ENCODE data around the gene HP1BP3.
A peak's percentile ranks its signal among the peaks of the same experiment; 100 is the strongest.
"Not testable (repeated sequence)": the region's sequence is repeated elsewhere in the genome, so short reads cannot be mapped to it uniquely, and the experiment has no call there.

HP1BP3 gene

DNA sequence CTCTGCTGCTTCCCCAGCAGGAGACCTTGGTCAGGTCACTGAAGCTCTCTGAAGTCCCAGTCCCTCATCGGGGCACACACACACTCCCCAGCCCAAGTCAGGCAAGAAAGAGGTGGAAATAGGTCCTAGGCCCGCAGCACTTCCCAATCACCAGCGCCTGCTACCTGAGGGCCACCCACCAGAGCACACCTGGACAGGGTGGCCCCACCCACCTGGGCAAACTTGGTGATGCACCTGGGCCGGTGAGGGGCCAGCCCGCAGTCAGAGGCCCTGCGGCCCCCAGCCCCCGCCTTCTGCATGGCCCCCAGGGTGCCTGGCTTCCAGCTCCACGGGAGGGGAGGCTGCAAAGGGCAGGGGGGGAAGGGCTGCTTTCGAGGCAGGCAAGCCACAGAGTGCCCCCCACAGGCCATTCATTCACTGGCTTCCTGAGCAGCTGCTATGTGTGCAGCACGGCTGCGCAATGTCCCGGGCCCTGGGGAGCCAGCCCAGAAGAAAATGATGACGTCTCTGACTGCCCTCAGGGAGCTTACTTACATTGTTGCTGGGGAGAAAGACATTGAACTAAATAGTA lies 59.3 kb downstream of the HP1BP3 start:
- DNase-seq (ENCODE audit: low read depth), result no peak

DNA sequence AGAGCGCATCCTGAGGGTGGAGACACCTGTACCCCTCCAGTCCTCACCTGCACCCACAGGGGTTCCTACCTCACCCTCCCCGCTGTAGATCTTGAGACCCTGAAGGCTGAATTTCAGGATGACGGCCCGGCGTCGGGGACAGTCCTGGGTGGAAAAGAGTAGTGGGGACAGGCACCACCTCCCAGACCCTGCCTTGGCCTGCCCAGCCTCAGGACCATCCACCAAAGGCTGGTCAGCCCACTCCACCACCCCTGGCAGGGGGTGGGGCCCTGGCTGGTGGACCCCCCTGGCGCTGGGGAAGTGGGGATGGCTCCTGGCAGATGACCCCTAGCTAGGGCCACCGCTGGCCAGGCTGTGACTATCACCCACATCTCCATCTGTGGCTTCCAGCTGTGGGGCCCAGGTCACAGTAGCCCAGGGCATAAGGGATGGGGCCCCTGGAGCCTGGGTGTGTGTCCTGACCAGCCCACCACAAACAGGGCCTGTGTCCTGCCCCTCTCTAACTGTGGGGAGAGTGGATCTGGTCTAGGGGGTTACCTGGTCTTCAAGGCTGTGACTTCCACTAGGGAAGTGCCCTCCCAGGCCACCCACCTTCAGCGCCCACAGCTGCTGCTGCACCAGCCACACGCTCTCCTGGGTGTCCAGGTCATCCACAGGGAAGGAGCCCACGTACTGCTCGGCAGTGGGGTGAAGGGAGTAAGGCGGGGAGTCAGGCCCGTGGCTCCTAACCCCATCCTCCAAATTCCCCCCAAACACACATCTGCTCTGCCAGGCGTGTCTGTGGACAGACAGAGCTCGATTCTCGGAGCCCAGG lies 60.0 kb downstream of the HP1BP3 start:
- no peak for DNase-seq (ENCODE audit: low read depth)

DNA sequence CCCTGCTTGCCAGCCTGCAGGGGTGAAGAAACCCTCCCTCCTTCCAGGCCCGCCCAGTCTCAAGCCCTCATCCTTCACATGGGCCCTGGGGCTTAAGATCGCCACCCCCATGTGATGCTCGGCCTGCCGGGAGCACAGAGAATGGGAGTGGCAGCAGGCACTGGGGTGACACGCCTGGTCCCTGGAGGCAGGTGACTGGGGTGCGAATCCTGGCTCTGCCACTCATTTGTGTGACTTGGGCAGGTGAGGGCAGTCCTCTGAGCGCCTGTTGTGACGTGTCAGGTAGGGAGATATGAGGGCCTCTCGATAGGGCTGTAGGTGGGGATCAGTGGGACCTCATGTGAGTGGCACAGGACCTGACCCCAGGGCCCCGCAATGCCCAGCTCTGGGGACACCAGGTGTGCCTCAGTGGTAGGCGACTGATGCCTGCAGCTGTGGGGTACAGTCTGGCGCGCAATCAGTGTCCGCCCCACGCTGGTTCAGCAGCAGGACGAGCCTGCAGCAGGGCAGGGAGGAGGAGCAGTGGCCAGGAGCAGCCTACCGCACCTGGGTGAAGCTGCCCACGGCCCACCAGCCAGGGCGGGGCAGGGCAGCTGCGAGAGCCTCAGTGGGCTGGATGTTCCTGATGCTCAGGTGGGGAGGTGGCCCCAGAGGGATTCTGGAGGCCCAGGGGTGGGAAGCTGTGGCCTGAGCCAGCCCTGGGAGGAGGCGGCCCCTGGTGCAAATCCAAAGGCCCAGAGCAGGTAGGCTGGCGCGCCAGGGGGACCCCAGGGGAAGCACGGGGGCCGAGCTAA lies 60.8 kb downstream of the HP1BP3 start:
- DNase-seq (ENCODE audit: low read depth), result no peak

DNA sequence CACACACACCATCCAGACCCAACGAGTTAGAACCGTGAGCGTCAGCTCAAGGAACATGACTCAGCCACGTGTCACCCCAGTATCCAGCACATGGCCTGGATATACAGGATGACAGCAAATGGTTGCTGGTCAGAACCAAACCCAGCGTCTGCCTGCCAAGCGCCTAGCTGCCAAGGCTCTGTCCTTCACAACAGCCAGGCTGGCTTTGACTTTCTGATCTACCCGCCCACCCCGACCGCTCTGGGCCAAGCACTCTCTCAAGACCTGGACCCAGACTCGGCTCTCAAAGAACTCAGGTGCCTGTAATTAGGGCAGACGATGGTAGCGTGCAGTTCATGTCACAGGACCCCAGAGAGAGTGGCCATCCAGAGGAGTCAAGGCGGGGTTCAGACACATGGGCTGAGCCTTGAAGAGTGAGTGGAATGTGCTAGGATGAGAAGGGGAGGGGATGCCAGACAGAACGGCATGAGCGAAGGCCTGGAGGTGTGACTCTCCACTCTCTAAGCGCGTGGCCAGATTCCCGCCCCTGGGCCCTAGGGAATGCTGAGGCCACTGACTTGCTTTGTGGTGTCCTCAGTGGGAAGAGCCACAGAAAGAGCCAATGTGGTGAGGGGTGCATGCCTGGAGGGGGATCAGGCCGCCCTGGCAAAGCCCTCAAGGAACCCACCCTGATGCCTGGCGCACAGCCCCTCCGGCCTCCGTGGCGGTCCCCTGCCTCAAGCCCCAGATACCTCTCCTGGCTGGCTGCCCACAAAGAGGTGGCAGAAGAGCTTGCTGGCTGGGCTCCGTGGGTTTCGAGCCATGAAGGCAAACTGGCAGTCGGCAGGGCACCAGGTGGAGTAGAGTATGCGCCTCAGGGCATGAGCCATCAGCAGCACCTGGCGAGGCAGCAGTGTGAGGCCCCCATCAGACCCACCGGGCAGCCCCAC lies 61.7 kb downstream of the HP1BP3 start:
- no peak for DNase-seq (ENCODE audit: low read depth)

DNA sequence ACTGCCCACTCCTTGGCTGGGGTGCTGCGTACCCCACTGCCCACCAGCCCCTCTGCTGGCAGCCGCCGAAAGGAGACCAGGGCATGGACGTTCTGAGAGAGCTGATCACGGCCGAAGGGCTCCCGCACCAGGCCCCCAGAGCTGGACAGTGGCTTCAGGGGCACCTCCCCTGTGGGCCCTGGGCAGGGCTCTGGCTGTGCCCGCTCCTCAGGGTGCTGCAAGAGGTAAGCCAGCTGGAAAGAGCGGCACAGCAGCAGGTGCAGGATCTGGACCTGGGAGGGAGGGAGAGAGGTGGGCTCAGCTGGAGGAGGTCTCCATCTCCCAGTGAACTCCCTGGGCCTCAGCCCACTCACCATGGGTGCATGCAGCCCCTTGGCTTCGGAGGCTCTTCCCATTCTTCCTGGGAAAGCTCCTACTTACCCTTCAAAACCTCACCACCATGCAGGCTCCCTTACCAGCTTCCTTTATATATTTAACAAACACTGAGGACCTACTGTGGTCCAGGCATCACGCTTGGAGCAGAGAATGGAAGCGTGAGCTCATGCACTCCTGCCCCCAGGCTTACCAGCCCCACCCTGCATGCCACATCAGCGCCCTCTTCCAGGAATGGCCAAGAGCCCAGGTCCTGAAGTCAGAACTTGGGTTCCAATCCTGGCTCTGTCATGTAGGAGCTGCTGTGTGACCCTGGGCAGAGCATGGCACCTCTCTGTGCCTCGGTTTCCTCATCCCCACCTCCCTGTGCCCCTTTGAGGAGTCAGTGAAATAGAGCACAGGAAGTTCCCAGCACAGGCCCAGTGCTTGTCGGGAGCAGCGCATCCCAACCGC lies 62.5 kb downstream of the HP1BP3 start:
- no peak for DNase-seq (ENCODE audit: low read depth)

DNA sequence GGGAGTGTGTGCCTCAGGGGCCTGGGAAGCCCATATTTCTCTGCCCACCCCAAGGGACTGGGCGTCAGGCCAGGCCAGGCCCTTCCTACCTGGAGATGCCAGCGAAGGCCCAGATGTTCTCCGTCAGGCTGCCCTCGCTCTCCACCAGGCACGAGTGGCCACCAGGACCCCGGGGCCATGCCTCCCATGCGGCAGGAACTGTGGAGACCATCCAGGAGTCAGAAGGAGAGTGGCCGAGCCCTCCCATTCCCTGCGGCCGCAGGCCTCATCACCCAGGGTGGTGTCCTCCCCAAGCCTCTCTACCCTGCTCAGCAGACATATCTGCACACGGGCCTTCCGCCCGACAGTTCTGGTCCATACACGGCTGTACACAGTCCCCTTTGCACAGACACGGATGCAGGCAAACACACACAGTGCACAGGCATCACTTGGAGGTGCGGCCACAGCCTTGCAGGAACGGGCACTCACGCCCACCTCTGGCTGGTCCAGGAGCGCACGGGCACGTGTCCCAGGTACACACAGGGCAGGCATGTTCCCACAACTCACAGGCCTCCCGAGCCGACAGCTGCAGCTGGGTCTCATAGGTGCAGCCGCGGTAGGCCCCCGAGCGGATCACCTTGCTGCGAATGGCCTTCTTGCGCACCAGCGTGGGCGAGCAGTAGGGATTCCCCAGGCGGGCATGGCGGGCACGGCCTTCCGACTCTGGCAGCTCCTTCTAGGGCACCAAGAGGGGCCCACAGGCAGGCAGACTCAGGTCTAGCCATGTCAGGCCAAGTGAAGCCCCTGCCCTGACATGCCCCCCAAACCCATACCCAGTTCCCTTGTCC lies 63.4 kb downstream of the HP1BP3 start:
- DNase-seq (ENCODE audit: low read depth), result no peak

DNA sequence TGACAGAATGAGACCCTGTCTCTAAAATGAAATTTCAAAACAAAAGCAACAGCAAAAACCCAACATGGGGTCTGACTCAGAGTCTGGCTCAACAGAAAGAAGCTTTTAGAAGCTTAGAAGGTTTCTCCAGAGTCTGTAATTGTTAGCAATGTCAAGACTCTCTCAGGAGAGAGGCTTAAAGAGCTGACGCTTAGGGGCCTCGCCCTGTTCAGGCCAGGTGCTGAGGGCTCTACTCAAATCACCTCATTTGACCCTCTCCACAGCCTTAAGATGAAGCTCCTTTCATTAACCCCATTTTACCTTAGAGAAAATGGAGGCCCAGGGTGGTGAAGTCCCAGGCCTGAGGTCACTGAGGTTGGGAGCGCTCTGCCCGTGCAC lies 64.0 kb downstream of the HP1BP3 start:
- DNase-seq (ENCODE audit: low read depth), result no peak

DNA sequence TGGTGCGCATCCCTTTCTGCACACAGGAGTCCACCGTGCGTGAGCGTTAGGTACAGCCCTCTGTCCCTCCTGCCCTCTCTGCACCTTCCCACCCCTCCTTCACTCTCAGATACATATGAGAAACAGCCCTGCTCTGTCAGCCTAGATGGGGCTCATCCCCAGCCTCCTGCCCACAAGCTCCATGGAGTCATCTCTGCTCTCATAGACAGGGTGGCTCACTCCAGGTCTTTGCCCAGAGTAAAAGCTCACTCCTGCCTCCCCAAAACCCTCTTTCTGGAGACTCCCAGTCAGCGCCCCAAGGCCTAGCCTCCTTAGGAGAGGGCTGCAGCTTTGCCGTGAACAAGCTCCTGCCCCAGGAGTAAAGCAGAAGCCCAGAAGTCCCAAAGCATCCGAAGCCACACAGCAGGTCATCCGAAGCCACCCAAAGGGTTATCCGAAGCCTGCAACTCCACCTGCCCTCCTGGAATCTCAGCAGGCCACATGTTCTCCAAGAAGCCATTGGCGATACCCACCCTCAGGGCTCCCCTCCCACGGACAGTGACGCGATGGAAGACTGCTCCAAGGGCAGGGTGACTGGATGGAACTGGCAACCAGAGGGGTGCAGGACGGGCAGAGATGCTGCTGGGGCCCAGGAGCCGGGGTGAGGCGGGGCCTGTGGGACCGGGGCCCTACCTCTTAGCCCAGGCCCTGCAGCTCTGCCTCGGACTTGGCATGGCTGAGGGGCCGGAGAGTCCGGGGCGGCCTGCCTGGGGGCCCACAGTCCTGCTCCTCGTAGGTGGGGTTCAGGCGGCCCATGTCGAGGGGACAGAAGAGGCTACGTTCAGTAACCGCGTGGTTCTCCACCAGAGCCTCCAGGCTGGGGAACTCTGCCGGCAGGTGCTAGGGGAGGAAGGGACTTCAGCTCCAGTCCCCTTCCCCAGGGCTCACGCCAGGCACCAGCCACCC lies 65.7 kb downstream of the HP1BP3 start:
- no peak for DNase-seq (ENCODE audit: low read depth)

DNA sequence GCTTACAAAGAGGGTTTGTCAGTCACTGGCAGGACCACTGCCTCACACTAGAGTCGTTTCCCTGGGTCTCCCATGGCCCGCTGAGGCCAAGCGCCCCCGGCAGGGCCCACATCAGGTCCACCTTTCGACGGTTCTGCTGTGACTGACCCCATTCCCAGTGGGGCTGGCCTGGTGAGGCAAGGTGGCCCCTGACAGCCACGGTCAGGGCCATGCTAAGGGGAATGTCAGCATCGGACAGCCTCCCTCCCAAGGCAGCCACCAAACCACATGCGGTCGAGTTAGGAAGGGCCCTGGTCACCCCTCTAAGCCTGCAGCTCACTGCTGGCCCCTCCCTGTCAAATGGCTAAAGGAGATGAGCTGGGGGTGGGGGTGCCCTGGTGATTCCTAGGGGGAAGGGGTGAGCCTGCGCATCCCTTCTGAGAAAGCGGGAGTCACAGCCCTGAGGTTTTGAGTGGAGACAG lies 66.4 kb downstream of the HP1BP3 start:
- DNase-seq (ENCODE audit: low read depth), result no peak

DNA sequence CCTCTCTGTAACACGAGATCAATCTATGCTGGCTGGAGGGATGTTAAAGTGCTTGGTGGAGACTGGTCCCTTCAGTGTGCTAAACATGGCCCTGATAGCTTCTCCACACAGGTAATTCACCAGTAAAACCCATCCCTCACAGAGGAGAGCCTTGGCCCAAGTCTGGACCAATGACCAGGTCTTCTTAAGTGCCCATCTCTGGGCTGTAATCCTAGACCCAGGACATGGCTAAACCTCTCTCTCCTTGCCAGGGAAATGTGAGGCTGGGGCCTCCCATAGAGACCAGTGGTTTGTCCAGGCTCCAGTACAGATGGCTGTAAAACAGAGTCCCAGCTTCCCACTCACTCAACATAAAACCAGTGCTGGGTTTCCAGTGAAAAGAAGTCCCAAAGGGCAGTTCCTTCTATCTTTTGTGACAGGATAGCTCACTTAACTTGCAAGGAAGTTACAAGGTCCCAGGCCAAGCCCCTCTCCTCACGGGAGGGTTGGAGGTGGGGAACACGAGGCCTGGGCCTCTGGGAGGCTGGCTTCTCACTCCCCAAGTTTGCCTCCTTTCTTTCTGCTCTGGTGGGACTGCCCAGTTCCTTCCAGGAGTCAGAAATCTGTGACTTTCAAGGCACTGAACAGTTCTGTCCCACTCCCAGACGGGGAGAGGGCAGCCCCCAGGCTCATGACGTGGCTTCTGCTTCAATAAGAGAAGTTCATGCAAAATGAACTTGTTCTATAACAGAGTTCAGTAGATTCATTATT lies 67.1 kb downstream of the HP1BP3 start:
- no peak for DNase-seq (ENCODE audit: low read depth)

DNA sequence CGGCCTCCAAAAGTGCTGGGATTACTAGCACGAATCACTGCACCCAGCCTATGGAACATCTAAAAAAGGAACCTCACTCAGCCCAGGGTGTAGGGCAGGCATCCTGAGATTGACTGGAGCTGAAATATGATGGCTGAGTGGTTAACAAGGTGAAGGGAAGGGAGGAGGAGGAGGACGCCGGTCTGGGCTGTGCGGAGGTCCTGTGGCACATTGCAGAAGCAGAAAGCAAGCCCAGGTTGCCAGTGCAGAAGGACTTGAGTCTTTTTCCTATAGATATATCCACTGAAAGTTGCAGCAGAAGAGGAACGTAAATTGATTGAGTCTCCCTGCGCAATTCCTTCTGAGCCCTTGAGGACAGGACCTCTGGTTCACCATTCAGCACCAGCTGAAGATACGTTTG lies 67.8 kb downstream of the HP1BP3 start:
- DNase-seq (ENCODE audit: low read depth), result no peak

DNA sequence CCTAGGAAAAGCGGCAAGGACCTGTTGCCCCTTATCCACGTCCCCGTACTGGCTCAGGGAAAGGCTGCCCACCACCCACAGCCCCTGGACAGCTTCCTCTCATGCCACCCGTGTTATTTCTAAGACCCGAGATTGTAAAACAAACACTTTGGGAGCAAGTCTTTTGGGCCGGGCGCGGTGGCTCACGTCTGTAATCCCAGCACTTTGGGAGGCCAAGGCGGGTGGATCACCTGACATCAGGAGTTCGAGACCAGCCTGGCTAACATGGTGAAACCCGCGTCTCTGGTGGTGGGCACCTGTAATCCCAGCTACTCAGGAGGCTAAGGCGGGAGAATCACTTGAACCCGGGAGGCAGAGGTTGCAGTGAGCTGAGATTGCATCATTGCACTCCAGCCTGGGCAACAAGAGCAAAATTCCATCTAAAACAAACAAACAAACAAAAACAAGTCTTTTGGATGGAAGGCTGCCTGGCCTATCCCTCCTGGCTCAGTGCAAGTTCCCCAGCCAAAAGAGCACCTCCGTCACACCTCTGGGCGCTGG lies 68.7 kb downstream of the HP1BP3 start:
- DNase-seq (ENCODE audit: low read depth), result not testable (repeated sequence)

DNA sequence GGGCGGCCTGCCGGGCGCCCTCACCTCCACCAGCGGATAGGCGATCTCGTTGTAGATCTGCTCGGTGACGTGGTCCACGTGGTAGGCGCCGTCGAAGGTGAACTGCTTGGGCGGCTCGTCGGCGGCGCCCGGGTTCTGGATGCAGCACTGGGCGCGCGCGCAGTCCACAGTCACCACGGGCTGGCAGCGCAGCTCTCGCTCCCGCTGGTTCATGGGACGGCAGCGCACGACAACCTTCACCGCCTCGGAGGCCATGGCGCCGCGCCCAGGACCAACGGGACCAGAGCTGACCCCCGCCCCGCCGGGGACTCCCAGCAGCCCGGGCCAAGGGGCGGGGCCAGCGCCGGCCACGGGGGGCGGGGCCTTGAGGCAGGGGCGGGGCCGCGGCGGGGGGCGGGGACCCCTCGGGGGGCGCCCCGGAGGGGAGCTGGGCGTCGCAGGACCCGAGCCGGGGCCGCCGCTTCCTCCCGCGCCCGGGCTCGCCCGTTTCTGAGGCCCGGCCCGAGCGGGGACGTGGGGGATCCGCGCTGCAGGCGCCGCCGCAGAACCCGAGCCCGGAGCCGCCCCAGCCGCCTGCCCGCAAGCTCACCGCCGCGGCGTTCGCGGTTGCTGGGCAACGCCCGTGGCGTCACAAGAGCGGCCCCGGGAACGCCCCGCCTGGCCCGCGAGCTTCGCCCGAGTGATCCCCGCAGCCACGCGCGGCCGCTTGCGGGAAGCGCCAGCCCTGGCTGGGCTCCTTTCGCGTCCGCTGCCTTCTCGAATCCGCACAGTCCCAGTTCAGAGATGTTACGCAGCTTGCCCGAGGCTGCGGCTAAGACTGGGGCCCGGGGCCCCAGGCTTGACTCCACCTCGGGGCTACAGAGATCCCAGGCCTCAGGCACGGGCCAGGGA lies 69.4 kb downstream of the HP1BP3 start, which contains the start of gene KIF17:
KIF17 (minus strand) TSS at position 556 of the 891 bp plus-strand sequence; CDS start at position 255, 301 bp downstream.
- peak; percentile 50 for DNase-seq (ENCODE audit: low read depth)

DNA sequence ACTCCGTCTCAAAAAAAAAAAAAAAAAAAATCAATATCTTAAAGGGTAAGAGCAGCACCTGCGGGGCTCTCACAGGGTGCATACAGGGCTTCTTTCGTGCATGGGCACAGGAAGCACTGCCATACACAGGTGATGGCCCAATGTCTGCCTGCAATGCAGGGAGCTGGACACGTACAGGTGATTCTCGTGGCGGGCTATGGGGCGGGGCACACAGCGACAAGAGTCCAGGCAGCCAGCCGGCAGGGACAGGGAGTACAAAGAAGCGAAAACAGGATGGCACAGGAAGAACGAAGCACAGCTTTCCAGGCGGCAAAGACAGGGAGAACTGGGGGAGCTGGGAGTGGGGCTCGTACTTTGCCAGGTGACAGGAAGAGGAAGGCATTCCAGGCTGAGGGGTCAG lies 70.9 kb downstream of the HP1BP3 start:
- DNase-seq (ENCODE audit: low read depth), result no peak

DNA sequence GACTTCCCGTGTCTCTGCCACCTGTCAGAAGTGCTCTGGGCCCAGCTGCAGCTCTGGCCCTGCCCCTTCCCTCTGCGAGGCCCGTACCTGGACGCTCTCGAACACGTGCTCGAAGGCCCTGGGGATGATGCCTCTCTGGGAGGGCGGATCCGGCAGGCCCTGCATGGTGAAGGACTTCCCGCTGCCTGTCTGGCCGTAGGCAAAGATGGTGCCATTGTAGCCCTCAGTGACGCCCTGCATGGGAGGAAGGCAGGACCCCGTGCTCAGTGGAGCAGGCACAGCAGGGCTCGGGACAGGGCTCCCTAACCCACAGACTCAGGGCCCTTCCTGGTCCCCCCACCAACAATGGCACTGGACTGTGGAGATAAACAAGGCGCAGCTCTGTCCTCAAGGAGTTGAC lies 71.7 kb downstream of the HP1BP3 start:
- DNase-seq (ENCODE audit: low read depth), result no peak

DNA sequence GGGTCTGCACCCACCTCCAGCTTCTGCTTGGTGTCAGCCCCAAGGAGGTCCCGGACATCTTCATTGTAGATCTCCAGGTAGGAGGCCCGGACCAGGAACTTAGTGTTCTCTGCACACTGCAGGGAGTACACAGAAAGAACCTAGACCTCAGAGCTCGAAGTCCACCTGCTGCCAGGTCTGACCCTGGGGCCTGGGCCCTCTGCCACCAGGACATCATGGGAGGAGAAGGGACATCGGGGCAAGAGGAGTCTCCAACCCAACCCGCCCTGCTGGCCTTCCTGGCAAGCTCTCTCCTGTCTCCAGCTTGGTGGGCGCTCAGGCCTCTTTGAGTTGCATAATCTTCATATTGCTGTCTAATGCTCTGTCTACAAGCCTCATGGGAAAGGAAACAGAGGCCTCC lies 73.7 kb downstream of the HP1BP3 start:
- no peak for DNase-seq (ENCODE audit: low read depth)

DNA sequence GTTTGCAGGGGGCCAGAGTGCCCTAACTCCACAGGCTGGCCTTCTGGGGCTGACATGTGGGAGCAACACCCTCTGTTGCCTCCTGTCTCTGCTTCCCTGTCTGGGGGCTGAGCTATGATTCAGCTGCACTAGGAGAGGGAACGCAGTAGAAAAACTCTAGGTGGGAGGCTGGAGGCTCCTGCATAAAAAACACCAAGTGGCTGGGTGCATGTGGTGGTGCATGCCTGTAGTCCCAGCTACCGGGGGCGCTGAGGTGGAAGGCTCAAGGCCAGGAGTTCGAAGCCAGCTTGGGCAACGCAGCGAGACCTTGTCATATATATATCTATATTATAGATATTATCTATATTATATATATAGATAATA lies 74.9 kb downstream of the HP1BP3 start:
- DNase-seq (ENCODE audit: low read depth), result no peak
